HEK293 (cell line): Measurements from ENCODE around the gene TMEM8B.

Source experiments
- CTCF ChIA-PET: fragments of 350-600 bp; formaldehyde crosslinking; extraction: SDS; loops from one replicate; lab custom pipeline; 2021; ENCODE audit warnings: antibody characterized with exemption; lab: Yijun Ruan, JAX
- POLR2A ChIA-PET: fragments of 300-600 bp; formaldehyde crosslinking; extraction: SDS; loops from one replicate; lab custom pipeline; 2020; ENCODE audit warnings: antibody characterized with exemption, inconsistent platforms; lab: Yijun Ruan, JAX
- H3K27ac ChIP-seq: fragments of 200-500 bp; sonication (Bioruptor generic); 2 replicates; pipeline ENCODE4 v1.5.1; 2014; ENCODE audit warnings: low read depth, low read length, control low read depth, inconsistent platforms; ENCODE audit errors: extremely low read depth
- H3K36me3 ChIP-seq, 2 experiments: fragments of 200-500 bp in 1 of 2; sonication (Bioruptor generic) in 1 of 2; 1 replicate in 1 of 2; 2 replicates in 1 of 2; pipeline ENCODE4 v1.5.1; 2014 to 2017; ENCODE audit warnings: inconsistent platforms in 2 of 2, low read length in 2 of 2; ENCODE audit not compliant: control insufficient read depth in 2 of 2, insufficient read depth in 1 of 2
- H3K4me1 ChIP-seq: fragments of 200-500 bp; sonication (Bioruptor generic); 2 replicates; pipeline ENCODE4 v1.5.1; 2014; ENCODE audit warnings: mild to moderate bottlenecking, low read length, inconsistent platforms; ENCODE audit not compliant: control insufficient read depth, insufficient read depth
- H3K4me3 ChIP-seq: 2 replicates; pipeline ENCODE4 v1.5.1; 2011; ENCODE audit warnings: low read depth, mild to moderate bottlenecking, control low read depth, low read length, moderate library complexity
- H3K9me3 ChIP-seq: fragments of 200-500 bp; sonication (Bioruptor generic); 2 replicates; pipeline ENCODE4 v1.5.1; 2014; ENCODE audit warnings: low read depth, low read length, inconsistent platforms; ENCODE audit not compliant: control insufficient read depth, insufficient read depth
- BCL11A ChIP-seq: fragments of 450-650 bp; formaldehyde crosslinking; IDR thresholded peaks from 2 replicates; pipeline ENCODE4 v1.5.1; 2016; ENCODE audit warnings: low read depth, missing biosample characterization, missing genetic modification characterization
- GLI4 ChIP-seq: fragments of 450-650 bp; formaldehyde crosslinking; IDR thresholded peaks from 2 replicates; pipeline ENCODE4 v1.5.1; 2016; ENCODE audit warnings: missing biosample characterization, missing genetic modification characterization
- KLF1 ChIP-seq: fragments of 450-650 bp; formaldehyde crosslinking; IDR thresholded peaks from 2 replicates; pipeline ENCODE4 v1.5.1; 2016; ENCODE audit warnings: missing biosample characterization, missing genetic modification characterization
- KLF8 ChIP-seq: fragments of 450-650 bp; formaldehyde crosslinking; IDR thresholded peaks from 2 replicates; pipeline ENCODE4 v1.5.1; 2016; ENCODE audit warnings: missing biosample characterization, missing genetic modification characterization
- RBAK ChIP-seq: fragments of 450-650 bp; formaldehyde crosslinking; IDR thresholded peaks from 2 replicates; pipeline ENCODE4 v1.5.1; 2016; ENCODE audit warnings: missing biosample characterization, missing genetic modification characterization
- WT1 ChIP-seq: fragments of 450-650 bp; formaldehyde crosslinking; IDR thresholded peaks from 2 replicates; pipeline ENCODE4 v1.5.1; 2016; ENCODE audit warnings: missing biosample characterization, missing genetic modification characterization
- ZBTB44 ChIP-seq: fragments of 450-650 bp; IDR thresholded peaks from 2 replicates; pipeline ENCODE4 v1.5.1; 2018; ENCODE audit warnings: missing biosample characterization, mild to moderate bottlenecking, missing genetic modification characterization
- ZFP69B ChIP-seq: fragments of 450-650 bp; formaldehyde crosslinking; IDR thresholded peaks from 2 replicates; pipeline ENCODE4 v1.5.1; 2016; ENCODE audit warnings: missing biosample characterization, missing genetic modification characterization
- ZNF133 ChIP-seq: fragments of 450-650 bp; formaldehyde crosslinking; IDR thresholded peaks from 2 replicates; pipeline ENCODE4 v1.5.1; 2016; ENCODE audit warnings: missing biosample characterization, missing genetic modification characterization
- ZNF214 ChIP-seq: fragments of 450-650 bp; formaldehyde crosslinking; IDR thresholded peaks from 2 replicates; pipeline ENCODE4 v1.5.1; 2017; ENCODE audit warnings: missing biosample characterization, mild to moderate bottlenecking, missing genetic modification characterization, borderline replicate concordance
- ZNF488 ChIP-seq: fragments of 450-650 bp; formaldehyde crosslinking; IDR thresholded peaks from 2 replicates; pipeline ENCODE4 v1.5.1; 2016; ENCODE audit warnings: missing biosample characterization, missing genetic modification characterization
- ZNF658 ChIP-seq: fragments of 450-650 bp; formaldehyde crosslinking; IDR thresholded peaks from 2 replicates; pipeline ENCODE4; 2016; ENCODE audit warnings: missing biosample characterization, missing genetic modification characterization
- ZNF792 ChIP-seq: fragments of 450-650 bp; formaldehyde crosslinking; IDR thresholded peaks from 2 replicates; pipeline ENCODE4 v1.5.1; 2016; ENCODE audit warnings: missing biosample characterization, missing genetic modification characterization
- ZNF843 ChIP-seq: fragments of 450-650 bp; formaldehyde crosslinking; IDR thresholded peaks from 2 replicates; pipeline ENCODE4 v1.5.1; 2016; ENCODE audit warnings: missing biosample characterization, missing genetic modification characterization
- TF ChIP-seq, protein P1 (sequence below): fragments of 450-650 bp; formaldehyde crosslinking; IDR thresholded peaks from 2 replicates; pipeline ENCODE4 v1.5.1; 2016; ENCODE audit warnings: missing biosample characterization, missing genetic modification characterization, borderline replicate concordance
- TF ChIP-seq, protein P2 (sequence below): IDR thresholded peaks from 2 replicates; pipeline ENCODE4 v1.6.1; 2011; ENCODE audit warnings: mild to moderate bottlenecking, low read depth, low read length, borderline replicate concordance
- TF ChIP-seq, protein P3 (sequence below): fragments of 450-650 bp; formaldehyde crosslinking; IDR thresholded peaks from 2 replicates; pipeline ENCODE4 v1.5.1; 2016; ENCODE audit warnings: missing biosample characterization, missing genetic modification characterization

TMEM8B gene

DNA sequence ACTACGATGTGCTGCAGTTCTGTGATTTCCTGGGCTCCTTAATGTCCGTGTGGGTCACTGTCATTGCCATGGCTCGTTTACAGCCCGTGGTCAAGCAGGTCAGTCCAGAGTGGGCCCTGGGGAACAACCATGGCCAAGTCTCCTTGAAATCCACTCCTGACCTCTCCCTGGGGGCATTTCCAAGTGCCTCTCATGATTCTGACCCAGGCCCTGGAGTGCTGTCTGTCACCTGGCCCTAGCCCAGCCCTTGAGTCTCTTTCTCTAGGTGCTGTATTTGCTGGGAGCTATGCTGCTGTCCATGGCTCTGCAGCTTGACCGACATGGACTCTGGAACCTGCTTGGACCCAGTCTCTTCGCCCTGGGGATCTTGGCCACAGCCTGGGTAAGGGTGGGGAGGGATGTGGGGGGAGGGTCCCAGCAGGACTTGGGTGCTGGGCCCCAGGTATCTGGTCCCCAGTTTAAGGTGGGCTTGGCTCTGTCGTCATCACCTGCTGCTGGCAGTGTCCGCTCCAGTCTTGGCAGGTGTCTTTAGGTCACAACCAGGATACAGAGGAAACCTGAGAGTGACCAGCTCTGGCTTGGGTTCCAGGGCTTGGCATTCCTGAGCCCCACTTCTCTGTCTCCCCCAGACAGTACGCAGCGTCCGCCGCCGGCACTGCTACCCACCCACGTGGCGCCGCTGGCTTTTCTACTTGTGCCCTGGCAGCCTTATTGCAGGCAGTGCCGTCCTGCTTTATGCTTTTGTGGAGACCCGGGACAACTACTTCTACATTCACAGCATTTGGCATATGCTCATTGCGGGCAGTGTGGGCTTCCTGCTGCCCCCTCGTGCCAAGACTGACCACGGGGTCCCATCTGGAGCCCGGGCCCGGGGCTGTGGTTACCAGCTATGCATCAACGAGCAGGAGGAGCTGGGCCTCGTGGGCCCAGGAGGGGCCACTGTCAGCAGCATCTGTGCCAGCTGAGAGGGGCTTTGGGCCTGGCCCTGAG, 24.1 kb downstream of the TMEM8B start (continued):
- TF ChIP-seq ZNF214 (tag by site-specific recombination) (no peak), ZFP69B (tag by site-specific recombination) (no peak), RBAK (tag by site-specific recombination) (no peak)
- TF ChIP-seq, all 188 proteins: peak for 0

- Histone ChIP-seq H3K4me1 (no peaks in the 10 kb centered on the region), H3K9me3 (no peaks in the 10 kb centered on the region), H3K4me3 (no peak overlapping the region), H3K36me3 (peaks cover 0 to 7% of the 10 kb centered on the region in 2 experiments; a peak in 1 of 3 replicates), H3K27ac (no peak overlapping the region)
- CTCF ChIA-PET: interaction anchor here (1.3 kb wide), 1 partner anchor 56 kb away, joined by 3 read pairs; no protein-coding TSS in a partner anchor
- no peak for TF ChIP-seq KLF8 (tag by site-specific recombination)
- TF ChIP-seq KLF1 (tag by site-specific recombination): no peak
- TF ChIP-seq WT1: no peak
- no peak for TF ChIP-seq GLI4
- POLR2A ChIA-PET: no interaction called here
Observed at GRCh38 chr9:35854091-35854762, 25.2 kb downstream of the TMEM8B start.

- POLR2A ChIA-PET: no interaction called here
- H3K9me3 ChIP-seq: no peaks in the 10 kb centered on the region
- no peaks in the 10 kb centered on the region for H3K36me3 ChIP-seq
- no peak overlapping the region for H3K4me3 ChIP-seq
- H3K27ac ChIP-seq: no peak overlapping the region
- CTCF ChIA-PET: interaction anchor here (0.7 to 2.8 kb wide), 5 partner anchors 23 to 100 kb away, joined by 3 to 14 read pairs (median 5); no protein-coding TSS in a partner anchor
- TF ChIP-seq ZFP69B (tag by site-specific recombination): no peak
- TF ChIP-seq ZNF792 (tag by site-specific recombination): no peak
- TF ChIP-seq ZNF843 (tag by site-specific recombination): no peak
- TF ChIP-seq ZNF488 (tag by site-specific recombination): no peak
- no peak for TF ChIP-seq BCL11A (tag by site-specific recombination)
- no peak for TF ChIP-seq ZBTB44 (tag by site-specific recombination)
- TF ChIP-seq ZNF133 (tag by site-specific recombination): no peak
- TF ChIP-seq, protein P1, sequence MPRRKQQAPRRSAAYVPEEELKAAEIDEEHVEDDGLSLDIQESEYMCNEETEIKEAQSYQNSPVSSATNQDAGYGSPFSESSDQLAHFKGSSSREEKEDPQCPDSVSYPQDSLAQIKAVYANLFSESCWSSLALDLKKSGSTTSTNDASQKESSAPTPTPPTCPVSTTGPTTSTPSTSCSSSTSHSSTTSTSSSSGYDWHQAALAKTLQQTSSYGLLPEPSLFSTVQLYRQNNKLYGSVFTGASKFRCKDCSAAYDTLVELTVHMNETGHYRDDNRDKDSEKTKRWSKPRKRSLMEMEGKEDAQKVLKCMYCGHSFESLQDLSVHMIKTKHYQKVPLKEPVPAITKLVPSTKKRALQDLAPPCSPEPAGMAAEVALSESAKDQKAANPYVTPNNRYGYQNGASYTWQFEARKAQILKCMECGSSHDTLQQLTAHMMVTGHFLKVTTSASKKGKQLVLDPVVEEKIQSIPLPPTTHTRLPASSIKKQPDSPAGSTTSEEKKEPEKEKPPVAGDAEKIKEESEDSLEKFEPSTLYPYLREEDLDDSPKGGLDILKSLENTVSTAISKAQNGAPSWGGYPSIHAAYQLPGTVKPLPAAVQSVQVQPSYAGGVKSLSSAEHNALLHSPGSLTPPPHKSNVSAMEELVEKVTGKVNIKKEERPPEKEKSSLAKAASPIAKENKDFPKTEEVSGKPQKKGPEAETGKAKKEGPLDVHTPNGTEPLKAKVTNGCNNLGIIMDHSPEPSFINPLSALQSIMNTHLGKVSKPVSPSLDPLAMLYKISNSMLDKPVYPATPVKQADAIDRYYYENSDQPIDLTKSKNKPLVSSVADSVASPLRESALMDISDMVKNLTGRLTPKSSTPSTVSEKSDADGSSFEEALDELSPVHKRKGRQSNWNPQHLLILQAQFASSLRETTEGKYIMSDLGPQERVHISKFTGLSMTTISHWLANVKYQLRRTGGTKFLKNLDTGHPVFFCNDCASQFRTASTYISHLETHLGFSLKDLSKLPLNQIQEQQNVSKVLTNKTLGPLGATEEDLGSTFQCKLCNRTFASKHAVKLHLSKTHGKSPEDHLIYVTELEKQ (tag by site-specific recombination): no peak
- TF ChIP-seq ZNF658: no peak
- TF ChIP-seq, protein P2, sequence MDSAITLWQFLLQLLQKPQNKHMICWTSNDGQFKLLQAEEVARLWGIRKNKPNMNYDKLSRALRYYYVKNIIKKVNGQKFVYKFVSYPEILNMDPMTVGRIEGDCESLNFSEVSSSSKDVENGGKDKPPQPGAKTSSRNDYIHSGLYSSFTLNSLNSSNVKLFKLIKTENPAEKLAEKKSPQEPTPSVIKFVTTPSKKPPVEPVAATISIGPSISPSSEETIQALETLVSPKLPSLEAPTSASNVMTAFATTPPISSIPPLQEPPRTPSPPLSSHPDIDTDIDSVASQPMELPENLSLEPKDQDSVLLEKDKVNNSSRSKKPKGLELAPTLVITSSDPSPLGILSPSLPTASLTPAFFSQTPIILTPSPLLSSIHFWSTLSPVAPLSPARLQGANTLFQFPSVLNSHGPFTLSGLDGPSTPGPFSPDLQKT: no peak
- TF ChIP-seq, protein P3, sequence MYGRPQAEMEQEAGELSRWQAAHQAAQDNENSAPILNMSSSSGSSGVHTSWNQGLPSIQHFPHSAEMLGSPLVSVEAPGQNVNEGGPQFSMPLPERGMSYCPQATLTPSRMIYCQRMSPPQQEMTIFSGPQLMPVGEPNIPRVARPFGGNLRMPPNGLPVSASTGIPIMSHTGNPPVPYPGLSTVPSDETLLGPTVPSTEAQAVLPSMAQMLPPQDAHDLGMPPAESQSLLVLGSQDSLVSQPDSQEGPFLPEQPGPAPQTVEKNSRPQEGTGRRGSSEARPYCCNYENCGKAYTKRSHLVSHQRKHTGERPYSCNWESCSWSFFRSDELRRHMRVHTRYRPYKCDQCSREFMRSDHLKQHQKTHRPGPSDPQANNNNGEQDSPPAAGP (tag by site-specific recombination): no peak
- no peaks in the 10 kb centered on the region for H3K4me1 ChIP-seq
Observed at GRCh38 chr9:35856206-35856605, 27.2 kb downstream of the TMEM8B start.
